ENCODE measurements around the gene PADI2.

GRCh38 chr1:17098446-17099317, 20.6 kb downstream of the PADI2 start:
- TF ChIP-seq CTCF (IDR thresholded peaks at IDR 0.05) (no peak), POLR2A (IDR thresholded peaks at IDR 0.05) (no peak)
